Measurements from ENCODE around the gene HSPB6.

Gene HSPB6

GRCh38 chr19:35744430-35745327 is 12.2 kb downstream of the HSPB6 start:
- peak; percentile 93 for DNase-seq

DNA sequence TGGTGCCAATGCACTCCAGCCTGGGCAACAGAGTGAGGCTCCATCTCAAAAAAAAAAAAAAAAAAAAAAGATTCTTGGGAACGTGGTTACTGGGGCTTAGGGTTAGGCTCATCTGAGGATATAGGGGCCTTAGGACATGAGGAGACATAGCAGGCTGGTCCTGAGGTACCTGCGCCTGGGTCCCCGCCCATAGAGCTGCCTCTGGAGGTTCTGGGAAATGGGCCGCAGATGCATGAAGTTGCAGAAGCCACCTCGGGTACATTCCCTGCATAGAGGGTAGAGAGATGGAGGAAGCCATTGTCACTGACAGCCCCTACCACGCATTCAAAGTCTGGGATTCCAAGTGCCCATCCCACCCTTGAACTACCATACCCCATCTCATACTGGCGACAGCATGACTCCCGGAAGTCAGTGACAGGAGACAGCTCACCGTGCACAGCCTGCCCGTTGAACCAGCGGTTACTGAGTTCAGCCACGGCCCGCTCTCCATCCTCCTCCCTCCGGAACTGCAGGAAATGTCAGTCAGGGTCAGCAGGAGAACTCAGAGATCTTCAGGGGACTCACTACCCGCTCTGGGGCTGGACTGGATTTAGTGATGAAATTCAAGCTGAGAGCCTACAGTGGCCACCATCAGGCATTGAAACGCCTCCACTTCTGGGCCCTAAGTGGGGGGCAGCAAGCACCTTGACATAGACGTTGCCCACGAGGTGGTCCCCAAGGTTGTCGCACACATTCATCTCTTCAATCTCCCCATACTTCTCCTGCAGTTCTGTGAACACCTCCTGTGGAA is 13.0 kb downstream of the HSPB6 start:
- no peak for DNase-seq

- DNase-seq, result peak; percentile 80
Measured at GRCh38 chr19:35742121-35742724, 14.6 kb downstream of the HSPB6 start, which contains the start of gene IGFLR1. Gene IGFLR1, minus strand, starts transcription at chr19:35742452. Its CDS starts 1,272 bp downstream, at chr19:35741180.

GRCh38 chr19:35741203-35741515 is 15.7 kb downstream of the HSPB6 start:
- no peak for DNase-seq

GRCh38 chr19:35740423-35741202 is 16.2 kb downstream of the HSPB6 start:
- peak; percentile 96 for DNase-seq

- no peak for DNase-seq
Measured at GRCh38 chr19:35740108-35740422, 16.8 kb downstream of the HSPB6 start.

GRCh38 chr19:35739275-35740107 is 17.3 kb downstream of the HSPB6 start:
- no peak for DNase-seq

DNA sequence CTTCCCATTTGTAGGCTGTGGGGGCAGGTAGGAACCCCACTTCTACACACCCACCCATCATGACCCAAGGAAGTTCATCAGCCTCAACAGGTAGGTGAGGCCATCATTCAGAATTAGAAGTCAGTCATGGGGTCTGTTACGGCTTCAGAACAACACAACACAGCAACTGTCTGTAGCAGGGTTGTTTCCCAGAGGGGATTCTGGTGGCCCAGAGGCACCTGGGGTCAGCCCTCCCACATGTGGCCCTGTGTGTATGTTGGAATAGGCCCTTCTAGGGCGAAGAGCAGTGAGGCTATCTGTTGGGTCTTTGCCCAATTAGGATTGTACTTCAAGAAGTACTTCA is 18.0 kb downstream of the HSPB6 start:
- DNase-seq, result no peak

GRCh38 chr19:35738021-35738886 is 18.6 kb downstream of the HSPB6 start:
- DNase-seq, result no peak

- DNase-seq, result no peak
Measured at GRCh38 chr19:35736913-35737886, 19.6 kb downstream of the HSPB6 start.

GRCh38 chr19:35734889-35735288 is 21.9 kb downstream of the HSPB6 start:
- DNase-seq, result no peak

GRCh38 chr19:35734273-35734672 is 22.6 kb downstream of the HSPB6 start:
- DNase-seq, result no peak

GRCh38 chr19:35733180-35734125 is 23.4 kb downstream of the HSPB6 start:
- DNase-seq, result no peak

- DNase-seq, result no peak
Measured at GRCh38 chr19:35732540-35733179, 24.2 kb downstream of the HSPB6 start.

DNA sequence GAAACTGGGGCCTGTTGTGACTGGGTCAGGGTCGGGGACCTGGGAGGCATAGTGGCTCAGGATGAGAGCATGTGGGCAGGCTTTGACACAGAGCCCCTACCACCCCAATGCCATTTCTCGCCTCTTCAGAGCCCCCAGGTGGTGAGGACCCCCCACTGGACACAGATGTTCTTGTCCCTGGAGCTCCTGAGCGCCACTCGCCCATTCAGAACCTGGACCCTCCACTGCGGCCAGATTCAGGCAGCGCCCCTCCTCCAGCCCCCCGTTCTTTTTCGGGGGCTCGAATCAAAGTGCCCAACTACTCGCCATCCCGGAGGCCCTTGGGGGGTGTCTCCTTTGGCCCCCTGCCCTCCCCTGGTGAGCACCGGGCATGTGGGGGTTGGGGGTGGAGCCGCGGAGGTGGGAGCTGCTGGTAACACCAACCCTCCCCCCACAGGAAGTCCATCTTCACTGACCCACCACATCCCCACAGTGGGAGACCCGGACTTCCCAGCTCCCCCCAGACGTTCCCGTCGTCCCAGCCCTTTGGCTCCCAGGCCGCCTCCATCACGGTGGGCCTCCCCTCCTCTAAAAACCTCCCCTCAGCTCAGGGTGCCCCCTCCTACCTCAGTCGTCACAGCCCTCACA is 24.9 kb downstream of the HSPB6 start:
- no peak for DNase-seq

- DNase-seq, result no peak
Measured at GRCh38 chr19:35731353-35731752, 25.5 kb downstream of the HSPB6 start.

DNA sequence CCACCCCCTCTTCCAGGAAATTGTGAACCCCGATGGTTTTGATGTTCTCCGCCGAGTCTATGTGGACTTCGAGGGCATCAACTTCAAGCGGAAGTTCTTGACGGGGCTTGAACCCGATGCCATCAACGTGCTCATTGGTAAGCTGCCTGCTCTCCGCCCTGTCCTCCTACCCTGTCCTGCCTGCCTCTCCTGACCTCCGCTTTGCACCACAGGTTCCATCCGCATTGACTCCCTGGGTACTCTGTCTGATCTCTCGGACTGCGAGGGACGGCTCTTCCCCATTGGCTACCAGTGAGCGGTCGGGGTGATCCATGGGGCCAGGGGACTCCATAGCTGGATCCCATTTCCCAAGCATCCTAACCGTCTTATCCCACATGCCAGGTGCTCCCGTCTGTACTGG is 26.5 kb downstream of the HSPB6 start:
- no peak for DNase-seq

GRCh38 chr19:35729763-35730162 is 27.1 kb downstream of the HSPB6 start:
- no peak for DNase-seq

Data from activated naive CD4-positive, alpha-beta T cell treated with Interleukin-2 at 50 U/mL for 16 hours (primary cell).